HL-60 (cell line): Measurements from ENCODE around the gene ALKAL2.

Experiments
- CTCF ChIP-seq: IDR thresholded peaks from one replicate; pipeline ENCODE4 v1.5.1; 2011; ENCODE audit warnings: low read length, control low read depth, inconsistent platforms; ENCODE audit not compliant: insufficient read depth
- POLR2AphosphoS5 ChIP-seq: IDR thresholded peaks from 2 replicates; pipeline ENCODE4 v1.6.1; 2012; ENCODE audit warnings: low read depth

GRCh38 chr2:281381-281780 is 6.5 kb downstream of the ALKAL2 start:
- TF ChIP-seq CTCF = no peak
- no peak for TF ChIP-seq POLR2AphosphoS5
